Sciatic nerve (tissue), 2 donors: Measurements from ENCODE around the gene PFKFB1. TPM values are rescaled to one million over a fixed set of nuclear protein-coding genes. Genes with fewer than 3 reads are reported as not detected.

Experiments used
- ATAC-seq: fragments of 200-7000 bp; cut with Tn5 transposase; one replicate; pipeline ENCODE4 v1.9.1; 2020; ENCODE audit warnings: mild to moderate bottlenecking, moderate library complexity
- DNase-seq: peaks from one replicate; pipeline ENCODE4 v3.0.0-alpha.2; 2020; ENCODE audit warnings: low spot score
- intact Hi-C: fragments of 100-400 bp; cut with DNase I; formaldehyde crosslinking; loops from one replicate; pipeline ENCODE4 v1.14.2; 2022
- total RNA-seq: library from RNA; stranded (reverse); fragmentation: NEBNext Ultra II Directional; extraction: Animal tissue kit (Norgen Biotek cat#: 25700); gene quantifications from one replicate; pipeline ENCODE4 v1.2.1, GENCODE V29; 2021
- donor health status: DM: no; HTN: no; CAD: no.
- donor health status: DM: no; HTN: no; CAD: no.

PFKFB1 gene
- total RNA-seq, 1 donor from 2014 or later: 2.2 TPM

- intact Hi-C loops: no loop called here
- DNase-seq: no peak
- no peak for ATAC-seq
Measured at GRCh38 chrX:54931107-54931506, 62.9 kb downstream of the PFKFB1 start.

GRCh38 chrX:54930291-54931049 is 63.5 kb downstream of the PFKFB1 start:
- intact Hi-C loops: no loop called here
- no peak for ATAC-seq
- no peak for DNase-seq

- ATAC-seq (no peak), DNase-seq (no peak)
- intact Hi-C loops: no loop called here
Measured at GRCh38 chrX:54928876-54929275, 65.1 kb downstream of the PFKFB1 start.

- intact Hi-C loops: no loop called here
- ATAC-seq (no peak), DNase-seq (no peak)
Measured at GRCh38 chrX:54926978-54927377, 67.0 kb downstream of the PFKFB1 start.

GRCh38 chrX:54923376-54923775 is 70.6 kb downstream of the PFKFB1 start:
- intact Hi-C loops: no loop called here
- DNase-seq (no peak), ATAC-seq (no peak)

- no peak for DNase-seq
- no peak for ATAC-seq
- intact Hi-C loops: no loop called here
Measured at GRCh38 chrX:54922547-54922946, 71.4 kb downstream of the PFKFB1 start.

GRCh38 chrX:54921427-54922021 is 72.5 kb downstream of the PFKFB1 start:
- DNase-seq (peak; percentile 81), ATAC-seq (peak; percentile 95)
- intact Hi-C loops: no loop called here

GRCh38 chrX:54920610-54921426 is 73.2 kb downstream of the PFKFB1 start, which contains the start of gene TRO:
Gene TRO, plus strand, starts transcription at chrX:54920824. Its CDS starts 1,423 bp downstream, at chrX:54922247.
- ATAC-seq: peak; percentile 40
- intact Hi-C loops: no loop called here
- no peak for DNase-seq

GRCh38 chrX:54909941-54910340 is 84.0 kb downstream of the PFKFB1 start:
- intact Hi-C loops: no loop called here
- DNase-seq: no peak
- no peak for ATAC-seq

GRCh38 chrX:54894159-54894558 is 99.8 kb downstream of the PFKFB1 start:
- DNase-seq (no peak), ATAC-seq (no peak)
- intact Hi-C loops: no loop called here

GRCh38 chrX:54891573-54891972 is 102.4 kb downstream of the PFKFB1 start:
- DNase-seq (no peak), ATAC-seq (no peak)
- intact Hi-C loops: no loop called here

- intact Hi-C loops: no loop called here
- ATAC-seq (no peak), DNase-seq (no peak)
Measured at GRCh38 chrX:54885740-54886139, 108.2 kb downstream of the PFKFB1 start.

Other genes starting within 250 kb of the PFKFB1 start
- not detected for gene ITIH6, start 195.9 kb downstream of the PFKFB1 start, total RNA-seq
- 182 TPM for gene MAGED2, start 186.4 kb downstream of the PFKFB1 start, total RNA-seq
- 13.0 TPM for gene TRO, start 73.4 kb downstream of the PFKFB1 start, total RNA-seq
- 9.0 TPM for gene APEX2, start 6.2 kb upstream of the PFKFB1 start, total RNA-seq
- gene ALAS2, start 36.8 kb upstream of the PFKFB1 start, total RNA-seq: 65.2 TPM
- gene PAGE2B, start 80.8 kb upstream of the PFKFB1 start, total RNA-seq: not detected
- not detected for gene PAGE2, start 94.8 kb upstream of the PFKFB1 start, total RNA-seq
- not detected for gene PAGE5, start 226.2 kb upstream of the PFKFB1 start, total RNA-seq